KBM-7 (cell line): ENCODE measurements around the gene APRT.

Experiments used
- DNase-seq: peaks from one replicate; pipeline ENCODE4 v3.0.0-alpha.2; 2015
- in situ Hi-C: fragments of 300-500 bp; cut with MboI; formaldehyde crosslinking; loops from 2 replicates; pipeline ENCODE4 v1.14.3; 2020; ENCODE audit warnings: low sequenced_read_pairs, low pct_unique_long_range_greater_than_20kb, mixed read lengths

Gene APRT

GRCh38 chr16:88812513-88813268 is 963 bp upstream of the APRT start:
- in situ Hi-C loops = no loop called here
- peak; percentile 74 for DNase-seq

GRCh38 chr16:88810912-88811768 is 588 bp downstream of the APRT start:
- peak; percentile 74 for DNase-seq
- in situ Hi-C loops = no loop called here

GRCh38 chr16:88810166-88810911 is 1.4 kb downstream of the APRT start:
- in situ Hi-C loops = no loop called here

GRCh38 chr16:88809676-88810165 is 2.0 kb downstream of the APRT start:
- in situ Hi-C loops = no loop called here
- no peak for DNase-seq

More at GRCh38 chr16:88810166-88810911, 1.4 kb downstream of the APRT start:
- peak; percentile 65 for DNase-seq

- in situ Hi-C loops = no loop called here
- no peak for DNase-seq
These were observed 2.6 kb downstream of the APRT start for GRCh38 chr16:88809068-88809675.

- in situ Hi-C loops = no loop called here
These were observed 3.9 kb downstream of the APRT start for GRCh38 chr16:88807626-88808453.

GRCh38 chr16:88807142-88807625 is 4.5 kb downstream of the APRT start:
- DNase-seq = no peak
- in situ Hi-C loops = no loop called here

More at GRCh38 chr16:88807626-88808453, 3.9 kb downstream of the APRT start:
- no peak for DNase-seq

- in situ Hi-C loops = no loop called here
- DNase-seq = no peak
These were observed 5.1 kb downstream of the APRT start for GRCh38 chr16:88806491-88807111.

GRCh38 chr16:88805887-88806393 is 5.8 kb downstream of the APRT start:
- in situ Hi-C loops = no loop called here
- DNase-seq = no peak

GRCh38 chr16:88805340-88805715 is 6.4 kb downstream of the APRT start:
- DNase-seq = no peak
- in situ Hi-C loops = no loop called here

- no peak for DNase-seq
- in situ Hi-C loops = no loop called here
These were observed 7.0 kb downstream of the APRT start for GRCh38 chr16:88804552-88805339.

GRCh38 chr16:88804173-88804551 is 7.6 kb downstream of the APRT start:
- in situ Hi-C loops = no loop called here
- DNase-seq = no peak

GRCh38 chr16:88803264-88803987 is 8.3 kb downstream of the APRT start, which contains the start of gene CDT1:
Gene CDT1, plus strand, starts transcription at chr16:88803789. Its CDS starts 43 bp downstream, at chr16:88803832.
- in situ Hi-C loops = no loop called here
- DNase-seq = peak; percentile 86

- DNase-seq = no peak
- in situ Hi-C loops = no loop called here
These were observed 11.5 kb downstream of the APRT start for GRCh38 chr16:88800277-88800592.

- in situ Hi-C loops = no loop called here
- peak; percentile 95 for DNase-seq
These were observed 12.0 kb downstream of the APRT start for GRCh38 chr16:88799569-88800276.
